Neural progenitor cell (in vitro differentiated cells): ENCODE measurements around the gene TNXB.
"Not testable (repeated sequence)": the region's sequence is repeated elsewhere in the genome, so short reads cannot be mapped to it uniquely, and the experiment has no call there.

Experiments used
- CTCF ChIP-seq: fragments of 200-600 bp; sonication (generic); IDR thresholded peaks from 2 replicates; pipeline ENCODE4 v1.5.1; 2017; ENCODE audit warnings: antibody characterized with exemption, mild to moderate bottlenecking
- EZH2 ChIP-seq: fragments of 200-600 bp; sonication (generic); IDR thresholded peaks from 2 replicates; pipeline ENCODE4 v1.6.1; 2017; ENCODE audit warnings: antibody characterized with exemption, mild to moderate bottlenecking, moderate library complexity
- EZH2phosphoT487 ChIP-seq: fragments of 200-600 bp; sonication (generic); IDR thresholded peaks from 2 replicates; pipeline ENCODE4 v1.6.1; 2017; ENCODE audit warnings: antibody characterized with exemption

GRCh38 chr6:32037598-32038524 is 71.3 kb downstream of the TNXB start, which contains the start of gene CYP21A2:
- not testable (repeated sequence) for TF ChIP-seq CTCF, EZH2phosphoT487, EZH2
